Keratinocyte (primary cell): ENCODE measurements around the gene UBR3. TPM values are rescaled to one million over a fixed set of nuclear protein-coding genes. Genes with fewer than 3 reads are reported as not detected.
A peak's percentile ranks its signal among the peaks of the same experiment; 100 is the strongest.

Source experiments
- DNase-seq: peaks from one replicate; pipeline ENCODE4 v3.0.0-alpha.2; 2011; ENCODE audit warnings: low read depth, missing footprints, low spot score
- FAIRE-seq: peaks from 2 replicates; lab custom pipeline; 2011; peaks lifted over from hg19 to GRCh38; lab: Jason Lieb, UNC
- H2AFZ ChIP-seq: 2 replicates; pipeline ENCODE4 v1.6.0; 2012; ENCODE audit warnings: low read length, control low read depth, inconsistent platforms; ENCODE audit not compliant: control insufficient read depth
- H3K27ac ChIP-seq: 2 replicates; pipeline ENCODE4 v1.5.1; 2011; ENCODE audit warnings: low read length; ENCODE audit not compliant: control insufficient read depth, insufficient read depth
- H3K27me3 ChIP-seq: 3 replicates; pipeline ENCODE4 v1.6.0; 2011; ENCODE audit warnings: low read length; ENCODE audit not compliant: control insufficient read depth, insufficient read depth; ENCODE audit errors: extremely low read depth
- H3K36me3 ChIP-seq, 2 experiments: 2 replicates in 1 of 2; 3 replicates in 1 of 2; pipeline ENCODE4 v1.5.1; 2011; ENCODE audit warnings: low read length in 2 of 2, mild to moderate bottlenecking in 1 of 2; ENCODE audit not compliant: control insufficient read depth in 2 of 2, insufficient read depth in 2 of 2; ENCODE audit errors: extremely low read depth in 1 of 2
- H3K4me1 ChIP-seq: 3 replicates; pipeline ENCODE4 v1.5.1; 2011; ENCODE audit warnings: low read length; ENCODE audit not compliant: control insufficient read depth, insufficient read depth; ENCODE audit errors: extremely low read depth
- H3K4me2 ChIP-seq: 3 replicates; pipeline ENCODE4 v1.6.0; 2011; ENCODE audit warnings: low read depth, low read length; ENCODE audit not compliant: control insufficient read depth, insufficient read depth; ENCODE audit errors: extremely low read depth
- H3K4me3 ChIP-seq, 3 experiments: fragments of 200-600 bp in 1 of 3; sonication (generic) in 1 of 3; 2 replicates in 2 of 3; 3 replicates in 1 of 3; pipeline ENCODE4 v1.5.1; 2011 to 2016; ENCODE audit warnings: low read length in 3 of 3, mild to moderate bottlenecking in 3 of 3, control low read depth in 2 of 3, inconsistent platforms in 1 of 3, low read depth in 1 of 3, mixed read lengths in 1 of 3, mixed run types in 1 of 3, moderate library complexity in 1 of 3; ENCODE audit not compliant: control insufficient read depth in 2 of 3, insufficient read depth in 2 of 3; ENCODE audit errors: extremely low read depth in 1 of 3
- H3K79me2 ChIP-seq: 2 replicates; pipeline ENCODE4 v1.6.0; 2012; ENCODE audit warnings: low read length; ENCODE audit not compliant: control insufficient read depth, insufficient read depth
- H3K9ac ChIP-seq: 3 replicates; pipeline ENCODE4 v1.6.0; 2011; ENCODE audit warnings: low read length; ENCODE audit not compliant: control insufficient read depth, insufficient read depth; ENCODE audit errors: extremely low read depth
- H3K9me1 ChIP-seq: 3 replicates; pipeline ENCODE4 v1.6.0; 2011; ENCODE audit warnings: low read length; ENCODE audit not compliant: control insufficient read depth, insufficient read depth; ENCODE audit errors: extremely low read depth
- H3K9me3 ChIP-seq: 2 replicates; pipeline ENCODE4 v1.5.1; 2012; ENCODE audit warnings: low read depth, low read length; ENCODE audit not compliant: control insufficient read depth
- H4K20me1 ChIP-seq: 3 replicates; pipeline ENCODE4 v1.6.0; 2011; ENCODE audit warnings: low read length; ENCODE audit not compliant: control insufficient read depth, insufficient read depth; ENCODE audit errors: extremely low read depth
- EZH2 ChIP-seq: IDR thresholded peaks from one replicate; pipeline ENCODE4 v1.6.1; 2012; ENCODE audit warnings: inconsistent platforms, mild to moderate bottlenecking, low read length, moderate library complexity
- dilution Hi-C: fragments of 300-500 bp; cut with MboI; formaldehyde crosslinking; loops from one replicate; pipeline ENCODE4 v1.7.0; 2020; ENCODE audit warnings: low sequenced_read_pairs; ENCODE audit not compliant: extremely low pct_ligation_motif_present
- polyA plus RNA-seq, 5 experiments: library from polyadenylated mRNA; depleted of rRNA in 3 of 5; stranded (reverse) in 3 of 5; stranded (forward) in 1 of 5; unstranded in 1 of 5; fragments of >200 nt; gene quantifications; 1 replicate in 1 of 5; 2 replicates in 3 of 5; 3 replicates in 1 of 5; pipeline versions ENCODE4 v1.2.1 to v1.2.3, GENCODE V29; 2011 to 2012; ENCODE audit warnings: missing spikeins in 2 of 5, low read depth in 1 of 5, low replicate concordance in 1 of 5
- TF ChIP-seq, protein P1 (sequence below), 3 experiments: IDR thresholded peaks in 1 of 3; conservative IDR thresholded peaks in 1 of 3; optimal IDR thresholded peaks in 1 of 3; 2 replicates in 2 of 3; 3 replicates in 1 of 3; pipeline versions ENCODE3 to v1.5.1; 2011; ENCODE audit warnings: low read length in 3 of 3, mild to moderate bottlenecking in 3 of 3, moderate library complexity in 2 of 3, control low read depth in 1 of 3, inconsistent platforms in 1 of 3; ENCODE audit not compliant: insufficient read depth in 2 of 3; ENCODE audit errors: extremely low read depth in 1 of 3

UBR3 gene
- polyA plus RNA-seq, 1 donor (not counting 4 experiments of a cell fraction or from before 2014, with no cell fraction given): 14.7 TPM

DNA sequence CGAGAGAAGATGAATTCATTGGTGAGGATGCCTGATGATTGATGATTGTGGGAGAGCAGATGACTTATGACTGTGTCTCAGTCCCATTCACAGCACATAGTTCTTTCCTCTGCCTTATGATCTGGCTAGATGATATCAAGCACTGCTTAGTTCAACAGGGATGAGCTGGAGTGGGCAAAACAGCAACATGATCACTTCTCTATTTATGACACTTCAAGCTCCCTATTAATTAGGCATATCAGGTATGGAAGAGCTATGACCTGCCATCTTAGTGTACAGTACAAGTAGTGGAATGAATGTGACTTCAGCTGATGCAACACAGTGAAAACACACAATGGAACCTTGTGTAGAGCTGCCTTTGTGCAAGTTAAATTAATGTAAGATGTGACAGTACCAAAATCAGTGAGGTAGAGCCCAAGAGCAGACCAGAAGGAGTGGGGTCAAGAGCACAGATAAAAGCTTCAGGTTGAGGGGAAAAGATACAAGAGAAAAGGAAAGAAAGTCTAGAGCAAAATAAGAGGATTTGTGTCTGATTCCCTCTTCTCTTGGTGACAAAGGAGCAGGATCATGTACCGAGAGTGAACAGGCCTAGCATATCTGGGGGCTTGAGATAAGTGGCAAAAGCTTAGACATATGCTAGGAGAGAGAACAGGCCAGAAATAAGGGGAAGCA, 257.7 kb downstream of the UBR3 start:
- Histone ChIP-seq H3K9me1 (no peaks in the 10 kb centered on the region), H3K4me3 (no peak overlapping the region), H3K4me2 (no peak overlapping the region), H3K27ac (no peak overlapping the region), H3K9ac (no peak overlapping the region), H3K36me3 (peaks cover 0 to 2% of the 10 kb centered on the region in 2 experiments), H3K27me3 (no peaks in the 10 kb centered on the region), H3K9me3 (no peaks in the 10 kb centered on the region), H3K4me1 (no peaks in the 10 kb centered on the region), H4K20me1 (no peaks in the 10 kb centered on the region), H3K79me2 (no peaks in the 10 kb centered on the region), H2AFZ (no peak overlapping the region)
- TF ChIP-seq, protein P1, sequence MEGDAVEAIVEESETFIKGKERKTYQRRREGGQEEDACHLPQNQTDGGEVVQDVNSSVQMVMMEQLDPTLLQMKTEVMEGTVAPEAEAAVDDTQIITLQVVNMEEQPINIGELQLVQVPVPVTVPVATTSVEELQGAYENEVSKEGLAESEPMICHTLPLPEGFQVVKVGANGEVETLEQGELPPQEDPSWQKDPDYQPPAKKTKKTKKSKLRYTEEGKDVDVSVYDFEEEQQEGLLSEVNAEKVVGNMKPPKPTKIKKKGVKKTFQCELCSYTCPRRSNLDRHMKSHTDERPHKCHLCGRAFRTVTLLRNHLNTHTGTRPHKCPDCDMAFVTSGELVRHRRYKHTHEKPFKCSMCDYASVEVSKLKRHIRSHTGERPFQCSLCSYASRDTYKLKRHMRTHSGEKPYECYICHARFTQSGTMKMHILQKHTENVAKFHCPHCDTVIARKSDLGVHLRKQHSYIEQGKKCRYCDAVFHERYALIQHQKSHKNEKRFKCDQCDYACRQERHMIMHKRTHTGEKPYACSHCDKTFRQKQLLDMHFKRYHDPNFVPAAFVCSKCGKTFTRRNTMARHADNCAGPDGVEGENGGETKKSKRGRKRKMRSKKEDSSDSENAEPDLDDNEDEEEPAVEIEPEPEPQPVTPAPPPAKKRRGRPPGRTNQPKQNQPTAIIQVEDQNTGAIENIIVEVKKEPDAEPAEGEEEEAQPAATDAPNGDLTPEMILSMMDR (optimal IDR thresholded peaks at IDR 0.05 in 1 of 3, IDR thresholded peaks at IDR 0.05 in 1 of 3, conservative IDR thresholded peaks at IDR 0.05 in 1 of 3; ENCODE audit: extremely low read depth in 1 of 3, insufficient read depth in 2 of 3, low read length in 3 of 3): no peak
- no peak for TF ChIP-seq EZH2
- DNase-seq: no peak
- FAIRE-seq: peak; percentile 34
- dilution Hi-C loops: no loop called here

DNA sequence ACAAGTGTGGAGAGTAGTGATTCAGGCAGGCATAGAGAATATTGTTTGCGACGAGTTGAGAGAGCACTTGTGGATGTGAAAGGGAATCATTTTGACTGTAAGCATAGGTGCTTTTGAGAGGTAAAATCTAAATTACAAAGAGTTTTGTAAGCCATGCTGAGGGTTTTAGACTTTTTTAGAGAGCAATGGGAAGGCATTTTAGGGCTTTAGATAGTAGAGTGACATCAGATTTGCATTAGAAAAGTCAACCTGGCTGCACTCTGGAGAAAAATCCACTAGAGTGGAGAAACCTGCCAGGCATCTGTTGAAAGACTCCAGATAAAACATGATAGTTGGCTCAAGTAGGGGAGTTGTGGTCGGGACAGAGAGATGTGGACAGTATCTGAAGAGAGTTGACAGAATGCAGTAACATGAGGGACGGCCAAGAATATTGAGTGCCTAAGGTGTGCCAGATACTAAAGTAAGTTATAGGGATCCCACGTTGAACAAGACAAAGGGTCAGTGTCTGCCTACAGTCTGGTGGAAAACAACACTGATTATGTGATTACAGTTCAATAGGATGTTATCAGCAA, 258.9 kb downstream of the UBR3 start:
- FAIRE-seq (no peak), DNase-seq (no peak)
- H2AFZ ChIP-seq: no peak overlapping the region
- no peak overlapping the region for H3K4me3 ChIP-seq
- peaks cover 0 to 2% of the 10 kb centered on the region in 2 experiments for H3K36me3 ChIP-seq
- H3K4me2 ChIP-seq: no peak overlapping the region
- no peak overlapping the region for H3K27ac ChIP-seq
- dilution Hi-C loops: no loop called here
- H3K9ac ChIP-seq: no peak overlapping the region
- no peaks in the 10 kb centered on the region for H4K20me1 ChIP-seq
- H3K9me1 ChIP-seq: no peaks in the 10 kb centered on the region
- no peaks in the 10 kb centered on the region for H3K79me2 ChIP-seq
- TF ChIP-seq, protein P1 (optimal IDR thresholded peaks at IDR 0.05 in 1 of 3, IDR thresholded peaks at IDR 0.05 in 1 of 3, conservative IDR thresholded peaks at IDR 0.05 in 1 of 3; ENCODE audit: extremely low read depth in 1 of 3, insufficient read depth in 2 of 3, low read length in 3 of 3): no peak
- no peak for TF ChIP-seq EZH2
- H3K4me1 ChIP-seq: no peaks in the 10 kb centered on the region
- no peaks in the 10 kb centered on the region for H3K27me3 ChIP-seq
- H3K9me3 ChIP-seq: no peaks in the 10 kb centered on the region
